ENCODE data around the gene WDFY1. TPM values are rescaled to one million over a fixed set of nuclear protein-coding genes. Genes with fewer than 3 reads are reported as not detected.
"Not testable (repeated sequence)": the region's sequence is repeated elsewhere in the genome, so short reads cannot be mapped to it uniquely, and the experiment has no call there.

Gene WDFY1
- total RNA-seq, 1 donor from 2014 or later, result 52.6 TPM

- peak overlapping the region; percentile 91 for H3K27ac ChIP-seq (ENCODE audit: low read depth, low read length)
- peak overlapping the region; percentile 92 for H3K9ac ChIP-seq (ENCODE audit: low read length)
These were observed 1.6 kb downstream of the WDFY1 start for GRCh38 chr2:223943561-223944008.

GRCh38 chr2:223943135-223943534, 2.0 kb downstream of the WDFY1 start:
- H3K4me3 Mint-ChIP-seq (ENCODE audit: unreplicated experiment), result peak overlapping the region; percentile 98
- Histone ChIP-seq H3K4me1 (ENCODE audit: insufficient read depth, low read length) (peaks cover 14% of the 10 kb centered on the region), H3K9ac (ENCODE audit: low read length) (peak overlapping the region; percentile 92), H3K27me3 (ENCODE audit: insufficient read depth, low read length) (no peaks in the 10 kb centered on the region), H3K4me3 (ENCODE audit: insufficient read depth, low read depth, low read length) (peak overlapping the region; percentile 80), H3K27ac (ENCODE audit: low read depth, low read length) (peak overlapping the region; percentile 91), H3K79me2 (ENCODE audit: insufficient read depth, low read length) (peaks cover 65% of the 10 kb centered on the region), H4K20me1 (ENCODE audit: insufficient read depth, low read length) (peaks cover 28% of the 10 kb centered on the region), H3K36me3 (ENCODE audit: insufficient read depth, low read length) (no peaks in the 10 kb centered on the region), H2AFZ (ENCODE audit: low read depth, low read length) (no peak overlapping the region), H3K4me2 (ENCODE audit: low read length) (peak overlapping the region; percentile 97), H3K9me3 (ENCODE audit: insufficient read depth, low read depth, low read length) (no peaks in the 10 kb centered on the region)
- H3K27me3 Mint-ChIP-seq (ENCODE audit: low read depth, unreplicated experiment), result no peaks in the 10 kb centered on the region
- no peaks in the 10 kb centered on the region for H3K9me3 Mint-ChIP-seq (ENCODE audit: unreplicated experiment)
- TF ChIP-seq EZH2 (IDR thresholded peaks at IDR 0.05; ENCODE audit: insufficient read depth, low read length), result no peak
- TF ChIP-seq, protein P1, sequence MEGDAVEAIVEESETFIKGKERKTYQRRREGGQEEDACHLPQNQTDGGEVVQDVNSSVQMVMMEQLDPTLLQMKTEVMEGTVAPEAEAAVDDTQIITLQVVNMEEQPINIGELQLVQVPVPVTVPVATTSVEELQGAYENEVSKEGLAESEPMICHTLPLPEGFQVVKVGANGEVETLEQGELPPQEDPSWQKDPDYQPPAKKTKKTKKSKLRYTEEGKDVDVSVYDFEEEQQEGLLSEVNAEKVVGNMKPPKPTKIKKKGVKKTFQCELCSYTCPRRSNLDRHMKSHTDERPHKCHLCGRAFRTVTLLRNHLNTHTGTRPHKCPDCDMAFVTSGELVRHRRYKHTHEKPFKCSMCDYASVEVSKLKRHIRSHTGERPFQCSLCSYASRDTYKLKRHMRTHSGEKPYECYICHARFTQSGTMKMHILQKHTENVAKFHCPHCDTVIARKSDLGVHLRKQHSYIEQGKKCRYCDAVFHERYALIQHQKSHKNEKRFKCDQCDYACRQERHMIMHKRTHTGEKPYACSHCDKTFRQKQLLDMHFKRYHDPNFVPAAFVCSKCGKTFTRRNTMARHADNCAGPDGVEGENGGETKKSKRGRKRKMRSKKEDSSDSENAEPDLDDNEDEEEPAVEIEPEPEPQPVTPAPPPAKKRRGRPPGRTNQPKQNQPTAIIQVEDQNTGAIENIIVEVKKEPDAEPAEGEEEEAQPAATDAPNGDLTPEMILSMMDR (IDR thresholded peaks at IDR 0.05; ENCODE audit: insufficient read depth, low read depth, low read length), result no peak
- H3K4me1 Mint-ChIP-seq (ENCODE audit: low read depth, unreplicated experiment), result peaks cover 24% of the 10 kb centered on the region
- peaks cover 9% of the 10 kb centered on the region for H3K36me3 Mint-ChIP-seq (ENCODE audit: low read depth, unreplicated experiment)
- DNase-seq (ENCODE audit: low read depth) (no peak), FAIRE-seq (no peak)
- no peak overlapping the region for H3K27ac Mint-ChIP-seq (ENCODE audit: unreplicated experiment)

More at GRCh38 chr2:223943561-223944008, 1.6 kb downstream of the WDFY1 start:
- Mint-ChIP-seq H3K4me1 (ENCODE audit: low read depth, unreplicated experiment) (peaks cover 24% of the 10 kb centered on the region), H3K4me3 (ENCODE audit: unreplicated experiment) (peak overlapping the region; percentile 98), H3K27ac (ENCODE audit: unreplicated experiment) (peak overlapping the region; percentile 89), H3K36me3 (ENCODE audit: low read depth, unreplicated experiment) (peaks cover 9% of the 10 kb centered on the region), H3K9me3 (ENCODE audit: unreplicated experiment) (no peaks in the 10 kb centered on the region), H3K27me3 (ENCODE audit: low read depth, unreplicated experiment) (no peaks in the 10 kb centered on the region)
- no peaks in the 10 kb centered on the region for H3K9me3 ChIP-seq (ENCODE audit: insufficient read depth, low read depth, low read length)
- no peaks in the 10 kb centered on the region for H3K27me3 ChIP-seq (ENCODE audit: insufficient read depth, low read length)
- TF ChIP-seq, protein P1 (IDR thresholded peaks at IDR 0.05; ENCODE audit: insufficient read depth, low read depth, low read length), result no peak
- no peak for TF ChIP-seq EZH2 (IDR thresholded peaks at IDR 0.05; ENCODE audit: insufficient read depth, low read length)
- H3K4me3 ChIP-seq (ENCODE audit: insufficient read depth, low read depth, low read length), result peak overlapping the region; percentile 80
- peaks cover 14% of the 10 kb centered on the region for H3K4me1 ChIP-seq (ENCODE audit: insufficient read depth, low read length)
- peak overlapping the region; percentile 97 for H3K4me2 ChIP-seq (ENCODE audit: low read length)
- H4K20me1 ChIP-seq (ENCODE audit: insufficient read depth, low read length), result peaks cover 26% of the 10 kb centered on the region
- FAIRE-seq, result peak; percentile 70
- H2AFZ ChIP-seq (ENCODE audit: low read depth, low read length), result no peak overlapping the region
- DNase-seq (ENCODE audit: low read depth), result peak; percentile 61
- peaks cover 60% of the 10 kb centered on the region for H3K79me2 ChIP-seq (ENCODE audit: insufficient read depth, low read length)
- H3K36me3 ChIP-seq (ENCODE audit: insufficient read depth, low read length), result no peaks in the 10 kb centered on the region

GRCh38 chr2:223941579-223942277, 3.4 kb downstream of the WDFY1 start:
- FAIRE-seq, result no peak
- peaks cover 9% of the 10 kb centered on the region for H3K36me3 Mint-ChIP-seq (ENCODE audit: low read depth, unreplicated experiment)
- H3K4me2 ChIP-seq (ENCODE audit: low read length), result peak overlapping the region; percentile 84
- peak overlapping the region; percentile 28 for H3K4me3 Mint-ChIP-seq (ENCODE audit: unreplicated experiment)
- H3K27ac ChIP-seq (ENCODE audit: low read depth, low read length), result peak overlapping the region; percentile 82
- H4K20me1 ChIP-seq (ENCODE audit: insufficient read depth, low read length), result peaks cover 35% of the 10 kb centered on the region
- H3K4me3 ChIP-seq (ENCODE audit: insufficient read depth, low read depth, low read length), result peak overlapping the region; percentile 44
- H3K9me3 ChIP-seq (ENCODE audit: insufficient read depth, low read depth, low read length), result no peaks in the 10 kb centered on the region
- H3K27ac Mint-ChIP-seq (ENCODE audit: unreplicated experiment), result peak overlapping the region; percentile 63
- peaks cover 26% of the 10 kb centered on the region for H3K4me1 ChIP-seq (ENCODE audit: insufficient read depth, low read length)
- H3K27me3 Mint-ChIP-seq (ENCODE audit: low read depth, unreplicated experiment), result no peaks in the 10 kb centered on the region
- H2AFZ ChIP-seq (ENCODE audit: low read depth, low read length), result no peak overlapping the region
- no peak for TF ChIP-seq EZH2 (IDR thresholded peaks at IDR 0.05; ENCODE audit: insufficient read depth, low read length)
- TF ChIP-seq, protein P1 (IDR thresholded peaks at IDR 0.05; ENCODE audit: insufficient read depth, low read depth, low read length), result no peak
- H3K4me1 Mint-ChIP-seq (ENCODE audit: low read depth, unreplicated experiment), result peaks cover 29% of the 10 kb centered on the region
- H3K27me3 ChIP-seq (ENCODE audit: insufficient read depth, low read length), result no peaks in the 10 kb centered on the region
- peaks cover 79% of the 10 kb centered on the region for H3K79me2 ChIP-seq (ENCODE audit: insufficient read depth, low read length)
- peak; percentile 94 for DNase-seq (ENCODE audit: low read depth)
- H3K36me3 ChIP-seq (ENCODE audit: insufficient read depth, low read length), result no peaks in the 10 kb centered on the region
- H3K9me3 Mint-ChIP-seq (ENCODE audit: unreplicated experiment), result no peaks in the 10 kb centered on the region
- H3K9ac ChIP-seq (ENCODE audit: low read length), result peak overlapping the region; percentile 42

DNA sequence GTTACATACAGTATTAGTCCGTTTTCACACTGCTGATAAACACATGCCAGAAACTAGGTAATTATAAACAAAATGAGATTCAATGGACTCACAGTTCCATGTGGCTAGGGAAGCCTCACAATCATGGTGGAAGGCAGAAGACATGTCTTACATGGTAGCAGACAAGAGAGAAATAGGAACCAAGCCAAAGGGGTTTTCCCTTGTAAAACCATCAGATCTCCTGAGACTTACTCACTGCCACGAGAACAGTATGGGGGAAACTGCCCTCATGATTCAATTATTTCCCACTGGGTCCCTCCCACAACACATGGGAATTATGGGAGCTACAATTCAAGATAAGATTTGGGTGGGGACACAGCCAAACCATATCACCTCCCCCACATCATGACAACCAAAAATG, 5.7 kb downstream of the WDFY1 start:
- H2AFZ ChIP-seq (ENCODE audit: low read depth, low read length); H3K27me3 Mint-ChIP-seq (ENCODE audit: low read depth, unreplicated experiment); H3K9ac ChIP-seq (ENCODE audit: low read length); H3K4me3 Mint-ChIP-seq (ENCODE audit: unreplicated experiment); FAIRE-seq; H3K4me3 ChIP-seq (ENCODE audit: insufficient read depth, low read depth, low read length); H3K9me3 Mint-ChIP-seq (ENCODE audit: unreplicated experiment); H3K36me3 Mint-ChIP-seq (ENCODE audit: low read depth, unreplicated experiment); H3K4me2 ChIP-seq (ENCODE audit: low read length); H3K27ac ChIP-seq (ENCODE audit: low read depth, low read length); H3K27me3 ChIP-seq (ENCODE audit: insufficient read depth, low read length); H3K9me3 ChIP-seq (ENCODE audit: insufficient read depth, low read depth, low read length); H3K36me3 ChIP-seq (ENCODE audit: insufficient read depth, low read length): not testable (repeated sequence)
- peaks cover 33% of the 10 kb centered on the region for H3K4me1 ChIP-seq (ENCODE audit: insufficient read depth, low read length)
- Mint-ChIP-seq H3K4me1 (ENCODE audit: low read depth, unreplicated experiment) (peaks cover 47% of the 10 kb centered on the region), H3K27ac (ENCODE audit: unreplicated experiment) (peak overlapping the region; percentile 34)
- DNase-seq (ENCODE audit: low read depth), result peak; percentile 42
- H3K79me2 ChIP-seq (ENCODE audit: insufficient read depth, low read length), result peaks cover 90% of the 10 kb centered on the region
- H4K20me1 ChIP-seq (ENCODE audit: insufficient read depth, low read length), result peaks cover 57% of the 10 kb centered on the region

All from astrocyte (in vitro differentiated cells and primary cell).